H1 (cell line): ENCODE measurements around the gene SND1.

Experiments used
- CTCF ChIP-seq, 3 experiments: IDR thresholded peaks; 1 replicate in 2 of 3; 2 replicates in 1 of 3; pipeline versions ENCODE4 v1.5.1 to v1.6.1; 2011; ENCODE audit warnings: low read length in 3 of 3, mild to moderate bottlenecking in 3 of 3, inconsistent platforms in 2 of 3, low read depth in 1 of 3, moderate library complexity in 1 of 3; ENCODE audit not compliant: insufficient read depth in 1 of 3; ENCODE audit errors: control extremely low read depth in 1 of 3
- EP300 ChIP-seq, 2 experiments: IDR thresholded peaks; 1 replicate in 1 of 2; 2 replicates in 1 of 2; pipeline ENCODE4 v1.6.1; 2011 to 2012; ENCODE audit warnings: low read depth in 2 of 2, low read length in 2 of 2, mild to moderate bottlenecking in 2 of 2, borderline replicate concordance in 1 of 2, inconsistent platforms in 1 of 2, moderate library complexity in 1 of 2
- FOSL1 ChIP-seq: IDR thresholded peaks from 2 replicates; pipeline ENCODE4 v1.6.1; 2011; ENCODE audit warnings: mild to moderate bottlenecking, low read depth, low read length, moderate library complexity; ENCODE audit not compliant: insufficient read depth
- PHF8 ChIP-seq: fragments of 200-600 bp; sonication (generic); conservative IDR thresholded peaks from 2 replicates; pipeline ENCODE4 v1.7.1; 2012; ENCODE audit warnings: low read depth, mild to moderate bottlenecking, inconsistent platforms, low read length, moderate library complexity
- POLR2AphosphoS5 ChIP-seq: IDR thresholded peaks from 2 replicates; pipeline ENCODE4 v1.6.1; 2011; ENCODE audit warnings: low read depth, low read length
- POU5F1 ChIP-seq: IDR thresholded peaks from 2 replicates; pipeline ENCODE4 v1.6.1; 2011; ENCODE audit warnings: low read depth, mild to moderate bottlenecking, low read length, moderate library complexity
- TCF12 ChIP-seq: IDR thresholded peaks from 2 replicates; pipeline ENCODE4 v1.6.1; 2011; ENCODE audit warnings: low read depth, mild to moderate bottlenecking, low read length
- TEAD4 ChIP-seq: IDR thresholded peaks from 2 replicates; pipeline ENCODE4 v1.6.1; 2012; ENCODE audit warnings: low read depth, low read length, inconsistent platforms, mixed read lengths

- TF ChIP-seq CTCF (IDR thresholded peaks at IDR 0.05; ENCODE audit: control extremely low read depth in 1 of 3, insufficient read depth in 1 of 3, low read depth in 1 of 3, low read length in 3 of 3) (no peak), EP300 (IDR thresholded peaks at IDR 0.05; ENCODE audit: borderline replicate concordance in 1 of 2, low read depth in 2 of 2, low read length in 2 of 2) (no peak), POLR2AphosphoS5 (no peak), POU5F1 (no peak), TEAD4 (no peak), PHF8 (no peak), FOSL1 (no peak), TCF12 (no peak)
Observed at GRCh38 chr7:128034825-128035224, 382.8 kb downstream of the SND1 start.
